ENCODE results near the gene RUNX3.

RUNX3 gene

GRCh38 chr1:24927988-24928688 is 1.9 kb downstream of the RUNX3 start:
- no peak for DNase-seq (ENCODE audit: low read depth)

GRCh38 chr1:24927473-24927872 is 2.6 kb downstream of the RUNX3 start:
- TF ChIP-seq CTCF (IDR thresholded peaks at IDR 0.05; ENCODE audit: low read depth, low read length, missing control alignments): no peak
- in situ Hi-C loops (cut with HindIII; ENCODE audit: low sequenced_read_pairs): loop anchor here (5.0 to 25.0 kb wide), 2 partner anchors 55 to 285 kb away; no protein-coding TSS in a partner anchor
- H3K4me3 ChIP-seq (ENCODE audit: low read depth, low read length): no peak overlapping the region
- no peak for DNase-seq (ENCODE audit: low read depth)

More at GRCh38 chr1:24927988-24928688, 1.9 kb downstream of the RUNX3 start:
- no peak for TF ChIP-seq CTCF (IDR thresholded peaks at IDR 0.05; ENCODE audit: low read depth, low read length, missing control alignments)
- no peak overlapping the region for H3K4me3 ChIP-seq (ENCODE audit: low read depth, low read length)
- in situ Hi-C loops (cut with HindIII; ENCODE audit: low sequenced_read_pairs): loop anchor here (5.0 to 25.0 kb wide), 2 partner anchors 54 to 284 kb away; no protein-coding TSS in a partner anchor

GRCh38 chr1:24926563-24927249 is 3.4 kb downstream of the RUNX3 start:
- no peak for DNase-seq (ENCODE audit: low read depth)
- TF ChIP-seq CTCF (IDR thresholded peaks at IDR 0.05; ENCODE audit: low read depth, low read length, missing control alignments): no peak
- in situ Hi-C loops (cut with HindIII; ENCODE audit: low sequenced_read_pairs): loop anchor here (5.0 to 25.0 kb wide), 2 partner anchors 56 to 286 kb away; no protein-coding TSS in a partner anchor
- no peak overlapping the region for H3K4me3 ChIP-seq (ENCODE audit: low read depth, low read length)

- no peak for DNase-seq (ENCODE audit: low read depth)
- in situ Hi-C loops (cut with HindIII; ENCODE audit: low sequenced_read_pairs): loop anchor here (5.0 to 25.0 kb wide), 2 partner anchors 56 to 286 kb away; no protein-coding TSS in a partner anchor
- H3K4me3 ChIP-seq (ENCODE audit: low read depth, low read length): no peak overlapping the region
- no peak for TF ChIP-seq CTCF (IDR thresholded peaks at IDR 0.05; ENCODE audit: low read depth, low read length, missing control alignments)
Measured at GRCh38 chr1:24925963-24926362, 4.1 kb downstream of the RUNX3 start.

GRCh38 chr1:24925082-24925779 is 4.8 kb downstream of the RUNX3 start:
- in situ Hi-C loops (cut with HindIII; ENCODE audit: low sequenced_read_pairs): loop anchor here (5.0 to 25.0 kb wide), 2 partner anchors 57 to 287 kb away; no protein-coding TSS in a partner anchor
- no peak overlapping the region for H3K4me3 ChIP-seq (ENCODE audit: low read depth, low read length)
- TF ChIP-seq CTCF (IDR thresholded peaks at IDR 0.05; ENCODE audit: low read depth, low read length, missing control alignments): no peak
- no peak for DNase-seq (ENCODE audit: low read depth)

- in situ Hi-C loops (cut with HindIII; ENCODE audit: low sequenced_read_pairs): no loop called here
- TF ChIP-seq CTCF (IDR thresholded peaks at IDR 0.05; ENCODE audit: low read depth, low read length, missing control alignments): no peak
- DNase-seq (ENCODE audit: low read depth): no peak
- no peak overlapping the region for H3K4me3 ChIP-seq (ENCODE audit: low read depth, low read length)
Measured at GRCh38 chr1:24923485-24924113, 6.5 kb downstream of the RUNX3 start.

Measured in astrocyte of the cerebellum (primary cell).